SH-SY5Y (cell line): ENCODE results near the gene CLPSL1.

Source experiments
- GATA2 ChIP-seq: IDR thresholded peaks from 2 replicates; pipeline ENCODE4 v1.6.1; 2011; ENCODE audit warnings: mild to moderate bottlenecking, low read depth, low read length
- GATA3 ChIP-seq: IDR thresholded peaks from 2 replicates; pipeline ENCODE4 v1.6.1; 2011; ENCODE audit warnings: low read depth, mild to moderate bottlenecking, low read length, moderate library complexity

GRCh38 chr6:35817515-35817914 lies 36.7 kb downstream of the CLPSL1 start:
- TF ChIP-seq GATA2 (no peak), GATA3 (no peak)
